HCT116 (cell line): ENCODE results near the gene SERPINH1.

ENCODE experiments used
- CBX3 ChIP-seq: IDR thresholded peaks from 2 replicates; pipeline ENCODE4 v1.6.1; 2012; ENCODE audit warnings: low read depth
- EZH2 ChIP-seq: fragments of 200-600 bp; sonication (generic); IDR thresholded peaks from 2 replicates; pipeline ENCODE4 v1.6.1; 2017; ENCODE audit warnings: antibody characterized with exemption, mixed run types
- POLR2A ChIP-seq: IDR thresholded peaks from 2 replicates; pipeline ENCODE4 v1.7.0; 2011; ENCODE audit warnings: borderline replicate concordance; ENCODE audit not compliant: insufficient read depth, insufficient read length; ENCODE audit errors: extremely low read depth
- POLR2AphosphoS5 ChIP-seq: IDR thresholded peaks from 2 replicates; pipeline ENCODE4 v1.6.1; 2011; ENCODE audit warnings: mild to moderate bottlenecking, low read depth, low read length, moderate library complexity
- RAD21 ChIP-seq: IDR thresholded peaks from 2 replicates; pipeline ENCODE4 v1.6.1; 2012; ENCODE audit warnings: low read depth, mild to moderate bottlenecking
- SRF ChIP-seq: IDR thresholded peaks from 2 replicates; pipeline ENCODE4 v1.6.1; 2012; ENCODE audit warnings: low read depth
- TCF7L2 ChIP-seq: IDR thresholded peaks from 2 replicates; pipeline ENCODE4 v1.7.0; 2011; ENCODE audit warnings: borderline replicate concordance, inconsistent platforms; ENCODE audit not compliant: insufficient read depth, insufficient read length; ENCODE audit errors: extremely low read depth
- YY1 ChIP-seq: IDR thresholded peaks from 2 replicates; pipeline ENCODE4 v1.6.1; 2011; ENCODE audit warnings: low read length, low read depth, moderate library complexity, mild to moderate bottlenecking; ENCODE audit not compliant: insufficient replicate concordance; ENCODE audit errors: extremely low read depth
- ZBTB33 ChIP-seq: IDR thresholded peaks from 2 replicates; pipeline ENCODE4 v1.6.1; 2011; ENCODE audit warnings: mild to moderate bottlenecking, low read length, moderate library complexity; ENCODE audit not compliant: insufficient replicate concordance; ENCODE audit errors: extremely low read depth
- TF ChIP-seq, protein P1 (sequence below): IDR thresholded peaks from 2 replicates; pipeline ENCODE4 v1.6.1; 2012
- TF ChIP-seq, protein P2 (sequence below): IDR thresholded peaks from 2 replicates; pipeline ENCODE4 v1.6.1; 2012
- TF ChIP-seq, protein P3 (sequence below), 3 experiments: fragments of 200-600 bp in 1 of 3; sonication (generic) in 1 of 3; IDR thresholded peaks in 2 of 3; conservative IDR thresholded peaks in 1 of 3; 2 replicates each; pipeline ENCODE4 v1.5.1; 2012 to 2017; ENCODE audit warnings: low read depth in 2 of 3, low read length in 2 of 3, antibody characterized with exemption in 1 of 3, borderline replicate concordance in 1 of 3, control low read depth in 1 of 3, mild to moderate bottlenecking in 1 of 3, mixed read lengths in 1 of 3, mixed run types in 1 of 3, moderate library complexity in 1 of 3; ENCODE audit not compliant: insufficient read depth in 1 of 3

- TF ChIP-seq, protein P1, sequence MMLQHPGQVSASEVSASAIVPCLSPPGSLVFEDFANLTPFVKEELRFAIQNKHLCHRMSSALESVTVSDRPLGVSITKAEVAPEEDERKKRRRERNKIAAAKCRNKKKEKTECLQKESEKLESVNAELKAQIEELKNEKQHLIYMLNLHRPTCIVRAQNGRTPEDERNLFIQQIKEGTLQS, result no peak
- TF ChIP-seq, protein P2, sequence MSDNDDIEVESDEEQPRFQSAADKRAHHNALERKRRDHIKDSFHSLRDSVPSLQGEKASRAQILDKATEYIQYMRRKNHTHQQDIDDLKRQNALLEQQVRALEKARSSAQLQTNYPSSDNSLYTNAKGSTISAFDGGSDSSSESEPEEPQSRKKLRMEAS, result no peak
- TF ChIP-seq POLR2A (no peak), POLR2AphosphoS5 (no peak), TCF7L2 (no peak), SRF (no peak), YY1 (no peak), CBX3 (no peak), EZH2 (no peak), RAD21 (no peak), ZBTB33 (no peak)
- TF ChIP-seq, protein P3, sequence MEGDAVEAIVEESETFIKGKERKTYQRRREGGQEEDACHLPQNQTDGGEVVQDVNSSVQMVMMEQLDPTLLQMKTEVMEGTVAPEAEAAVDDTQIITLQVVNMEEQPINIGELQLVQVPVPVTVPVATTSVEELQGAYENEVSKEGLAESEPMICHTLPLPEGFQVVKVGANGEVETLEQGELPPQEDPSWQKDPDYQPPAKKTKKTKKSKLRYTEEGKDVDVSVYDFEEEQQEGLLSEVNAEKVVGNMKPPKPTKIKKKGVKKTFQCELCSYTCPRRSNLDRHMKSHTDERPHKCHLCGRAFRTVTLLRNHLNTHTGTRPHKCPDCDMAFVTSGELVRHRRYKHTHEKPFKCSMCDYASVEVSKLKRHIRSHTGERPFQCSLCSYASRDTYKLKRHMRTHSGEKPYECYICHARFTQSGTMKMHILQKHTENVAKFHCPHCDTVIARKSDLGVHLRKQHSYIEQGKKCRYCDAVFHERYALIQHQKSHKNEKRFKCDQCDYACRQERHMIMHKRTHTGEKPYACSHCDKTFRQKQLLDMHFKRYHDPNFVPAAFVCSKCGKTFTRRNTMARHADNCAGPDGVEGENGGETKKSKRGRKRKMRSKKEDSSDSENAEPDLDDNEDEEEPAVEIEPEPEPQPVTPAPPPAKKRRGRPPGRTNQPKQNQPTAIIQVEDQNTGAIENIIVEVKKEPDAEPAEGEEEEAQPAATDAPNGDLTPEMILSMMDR (IDR thresholded peaks at IDR 0.05 in 2 of 3, conservative IDR thresholded peaks at IDR 0.05 in 1 of 3; ENCODE audit: borderline replicate concordance in 1 of 3, insufficient read depth in 1 of 3, low read depth in 2 of 3, low read length in 2 of 3), result no peak
Observed at GRCh38 chr11:75516140-75516539, 45.9 kb upstream of the SERPINH1 start.
